ENCODE results near the gene CMTM6.
"Not testable (repeated sequence)": the region's sequence is repeated elsewhere in the genome, so short reads cannot be mapped to it uniquely, and the experiment has no call there.

CMTM6 gene

DNA sequence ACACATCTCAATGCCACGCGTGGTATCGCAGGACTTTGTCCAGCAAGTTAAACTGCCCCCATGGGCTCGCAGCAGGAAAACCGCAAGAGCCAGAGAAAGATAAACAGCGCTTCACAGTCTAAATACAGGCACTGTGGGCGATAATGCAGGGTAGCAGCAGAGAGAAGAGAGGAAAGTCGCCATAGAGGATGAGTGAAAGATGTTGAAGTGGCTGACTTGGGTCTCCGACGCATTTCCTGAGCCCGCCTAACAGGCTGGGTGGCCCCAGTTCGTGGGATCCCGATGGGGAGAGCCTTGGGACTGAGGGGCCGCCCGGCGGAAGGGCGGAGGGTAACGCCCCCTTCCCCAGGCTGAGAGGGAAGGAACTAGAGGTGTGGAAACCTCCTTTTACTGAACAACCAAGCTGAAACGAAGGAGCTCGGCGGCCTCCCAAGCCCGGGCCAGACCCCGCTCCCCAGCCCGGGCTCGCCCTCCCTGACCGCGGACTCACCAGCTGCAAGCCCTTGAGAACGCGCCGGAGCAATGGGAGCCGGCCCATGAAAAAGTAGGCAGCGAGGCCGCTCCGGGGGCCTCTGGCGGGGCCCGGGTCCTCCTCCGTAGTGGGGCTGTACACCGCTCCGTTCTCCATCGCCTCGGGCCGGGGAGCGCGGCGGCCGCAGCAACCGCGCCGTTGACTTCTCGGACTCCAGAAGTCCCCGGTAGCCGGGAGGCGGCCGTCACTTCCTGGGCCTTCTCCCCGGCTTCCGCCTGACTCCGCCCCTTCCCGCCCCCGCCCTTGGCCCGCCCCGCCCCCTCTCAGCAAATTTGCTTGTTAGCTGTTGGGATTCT lies at the start of gene CMTM6:
Gene CMTM6 (minus strand): TSS at position 735 of the 828 bp plus-strand sequence. CDS start 107 bp downstream, at position 628.
- DNase-seq: peak; percentile 41

GRCh38 chr3:32552013-32552412 lies 49.4 kb upstream of the CMTM6 start:
- DNase-seq: no peak

DNA sequence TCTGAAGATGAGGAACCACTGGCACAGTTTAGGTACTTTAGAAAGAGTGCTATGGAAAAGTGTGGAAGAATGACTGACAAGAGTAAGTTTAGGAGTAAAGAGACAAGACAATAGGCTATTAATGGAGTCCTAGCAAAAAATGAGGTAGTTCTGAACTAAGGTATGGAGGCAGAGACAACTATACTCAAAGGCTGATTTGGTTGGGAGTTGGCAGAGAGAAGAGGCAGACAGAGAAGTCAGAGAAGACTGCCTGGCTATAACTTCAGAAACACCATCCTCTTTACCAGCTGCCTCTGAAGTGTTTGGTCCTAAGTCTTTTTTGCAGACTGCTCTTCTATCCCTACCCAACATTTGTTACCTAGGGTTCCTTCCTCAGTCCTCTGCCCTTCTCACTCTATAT lies 48.8 kb upstream of the CMTM6 start:
- no peak for DNase-seq

- no peak for DNase-seq
Measured at GRCh38 chr3:32551087-32551486, 48.4 kb upstream of the CMTM6 start.

GRCh38 chr3:32545305-32545704 lies 42.7 kb upstream of the CMTM6 start:
- no peak for DNase-seq

- no peak for DNase-seq
Measured at GRCh38 chr3:32544894-32545293, 42.2 kb upstream of the CMTM6 start.

GRCh38 chr3:32542807-32543206 lies 40.2 kb upstream of the CMTM6 start:
- DNase-seq: no peak

GRCh38 chr3:32540899-32541298 lies 38.2 kb upstream of the CMTM6 start:
- no peak for DNase-seq

DNA sequence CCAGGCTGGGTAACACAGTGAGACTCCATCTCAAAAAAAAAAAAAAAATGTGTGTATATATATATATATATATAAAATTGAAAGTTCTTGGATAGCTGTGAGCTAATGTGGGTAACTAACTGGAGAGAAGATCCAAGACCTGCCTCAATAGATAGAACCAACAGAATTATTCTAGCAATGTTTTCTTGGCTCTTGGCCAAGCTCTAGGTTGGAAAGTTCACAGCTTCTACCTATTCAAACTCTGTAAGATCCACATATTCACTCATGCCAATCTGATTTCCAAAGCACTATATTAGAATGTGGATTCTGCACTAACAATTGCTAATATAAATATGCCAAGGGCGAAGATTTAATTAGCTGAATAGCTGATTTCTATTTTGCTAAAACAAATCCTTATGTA lies 29.8 kb upstream of the CMTM6 start:
- DNase-seq: no peak

GRCh38 chr3:32531010-32531647 lies 28.5 kb upstream of the CMTM6 start:
- no peak for DNase-seq

DNA sequence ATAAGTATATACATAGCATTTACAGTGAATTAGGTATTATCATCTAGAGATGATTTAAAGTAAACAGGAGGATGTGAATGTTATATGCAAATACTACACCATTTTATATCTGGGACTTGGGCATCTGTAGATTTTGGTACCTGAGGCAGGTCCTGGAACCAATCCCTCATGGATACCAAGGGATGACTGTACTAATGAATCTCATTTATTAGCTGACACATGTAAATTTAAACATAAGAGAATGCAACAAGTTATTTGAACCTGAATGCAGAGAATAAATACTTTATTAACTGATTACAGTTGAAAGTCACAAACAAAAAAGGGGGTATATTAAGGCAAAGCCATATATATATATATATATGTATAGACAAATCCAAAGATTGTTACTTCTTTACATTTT lies 23.1 kb upstream of the CMTM6 start:
- no peak for DNase-seq

- DNase-seq: no peak
Measured at GRCh38 chr3:32522682-32523081, 20.0 kb upstream of the CMTM6 start.

- DNase-seq: not testable (repeated sequence)
Measured at GRCh38 chr3:32518921-32519320, 16.3 kb upstream of the CMTM6 start.

GRCh38 chr3:32516751-32517150 lies 14.1 kb upstream of the CMTM6 start:
- not testable (repeated sequence) for DNase-seq

DNA sequence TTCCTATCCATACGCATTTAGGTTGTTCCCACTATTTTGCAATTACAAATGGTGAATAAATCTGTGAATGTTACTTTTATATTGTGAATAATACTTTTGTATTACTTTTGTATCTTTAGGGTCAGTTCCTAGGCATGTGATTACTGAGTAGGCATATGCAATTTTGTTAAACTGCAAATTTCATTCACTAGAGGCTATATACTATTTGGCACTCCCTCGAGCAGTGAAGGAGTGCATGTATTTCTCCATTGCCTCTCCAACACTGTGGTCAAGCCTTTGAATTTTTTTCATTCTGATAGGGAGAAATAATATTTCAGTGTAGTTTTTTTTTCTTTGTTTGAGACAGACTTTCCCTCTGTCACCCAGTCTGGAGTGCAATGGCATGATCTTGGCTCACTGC lies 8.4 kb upstream of the CMTM6 start:
- no peak for DNase-seq

DNA sequence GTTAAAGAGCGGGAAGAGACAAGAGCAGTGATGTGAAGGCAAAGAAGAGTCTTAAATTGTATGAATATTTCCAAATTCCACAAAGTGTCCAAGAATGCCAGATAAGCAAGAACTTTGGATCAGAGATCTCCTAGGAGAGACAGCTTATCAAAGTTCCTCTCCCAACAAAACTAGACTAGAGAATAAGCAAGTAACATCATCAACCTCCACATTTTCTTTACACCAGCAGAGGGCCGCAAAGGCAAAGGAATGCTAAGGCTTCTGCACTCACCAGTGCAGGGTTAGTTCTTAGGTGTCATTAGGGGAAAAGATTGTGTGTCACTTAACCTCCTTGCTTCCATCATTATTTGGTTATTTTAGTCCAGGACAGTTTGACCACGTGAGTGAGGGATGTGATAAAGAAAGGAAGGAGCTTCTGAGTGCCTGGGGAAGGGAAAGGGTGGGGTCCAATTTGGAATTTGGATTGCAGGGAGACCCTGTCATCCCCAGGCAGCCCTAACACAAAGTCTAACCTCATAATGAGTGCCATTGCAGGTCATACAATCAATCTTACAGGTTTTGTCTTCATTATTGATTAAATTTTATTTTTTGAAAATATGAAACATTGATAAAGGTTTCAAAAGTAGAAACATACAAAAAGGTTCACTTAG lies 7.5 kb upstream of the CMTM6 start:
- peak; percentile 21 for DNase-seq

GRCh38 chr3:32508711-32509110 lies 6.1 kb upstream of the CMTM6 start:
- DNase-seq: no peak

DNA sequence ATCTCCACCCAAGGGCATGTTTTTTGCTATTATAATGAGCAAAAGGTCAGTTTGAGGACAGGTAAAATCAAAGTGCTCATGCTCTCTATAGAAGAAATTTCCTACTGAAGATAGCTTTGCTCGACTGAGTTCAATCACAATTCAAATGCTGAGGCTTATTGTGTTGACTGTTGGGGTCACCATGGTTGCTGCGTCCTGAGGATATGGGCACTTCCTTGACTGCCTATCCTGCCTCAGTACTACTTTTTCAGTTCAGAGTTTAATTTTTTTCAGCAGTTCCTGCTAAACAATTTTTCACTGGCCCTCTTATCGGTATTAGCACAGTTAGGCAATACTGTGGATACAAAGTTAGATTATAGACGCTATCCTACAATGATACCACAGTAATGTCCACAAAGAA lies 3.8 kb upstream of the CMTM6 start:
- DNase-seq: no peak

- no peak for DNase-seq
Measured at GRCh38 chr3:32502946-32503286, 264 bp upstream of the CMTM6 start.

- DNase-seq: no peak
Measured at GRCh38 chr3:32501783-32502117, 902 bp downstream of the CMTM6 start.

DNA sequence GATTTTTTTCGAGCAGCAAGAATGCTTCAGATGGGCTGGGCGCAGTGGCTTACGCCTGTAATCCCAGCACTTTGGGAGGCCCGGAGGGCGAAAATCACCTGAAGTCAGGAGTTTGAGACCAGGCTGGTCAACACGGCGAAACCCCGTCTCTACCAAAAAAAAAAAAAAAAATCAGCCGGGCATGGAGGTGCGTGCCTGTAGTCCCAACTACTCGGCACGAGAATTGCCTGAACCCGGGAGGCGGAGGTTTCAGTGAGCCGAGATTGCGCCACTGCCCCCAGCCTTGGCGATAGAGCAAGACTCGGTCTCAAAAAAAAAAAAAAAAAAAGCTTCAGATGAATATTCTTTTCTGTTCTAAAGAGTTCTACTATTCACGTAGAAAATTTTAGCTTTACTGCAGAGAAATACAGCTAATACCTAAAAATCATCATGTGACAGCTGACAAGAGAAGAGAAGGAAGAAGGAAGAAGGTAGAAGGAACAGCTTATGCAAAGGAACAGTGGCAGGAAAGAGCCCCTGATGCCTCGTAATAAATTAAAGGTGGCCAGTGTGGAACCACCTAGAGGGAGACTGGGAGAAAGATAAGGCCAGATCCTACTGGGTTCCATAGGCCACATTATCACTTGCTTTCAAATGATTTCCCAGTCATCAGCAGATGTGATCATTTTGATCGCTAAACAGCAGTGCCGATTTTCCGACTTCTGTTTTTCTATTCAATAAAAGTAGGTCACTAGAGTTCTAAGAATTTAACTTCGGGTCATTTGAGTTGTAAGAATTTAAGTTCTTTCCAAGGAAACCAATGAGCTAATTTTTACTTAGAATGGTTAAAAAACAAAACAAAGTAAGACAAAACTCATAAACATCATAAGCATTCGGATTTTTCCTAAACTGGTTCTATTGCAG lies 1.5 kb downstream of the CMTM6 start:
- no peak for DNase-seq

DNA sequence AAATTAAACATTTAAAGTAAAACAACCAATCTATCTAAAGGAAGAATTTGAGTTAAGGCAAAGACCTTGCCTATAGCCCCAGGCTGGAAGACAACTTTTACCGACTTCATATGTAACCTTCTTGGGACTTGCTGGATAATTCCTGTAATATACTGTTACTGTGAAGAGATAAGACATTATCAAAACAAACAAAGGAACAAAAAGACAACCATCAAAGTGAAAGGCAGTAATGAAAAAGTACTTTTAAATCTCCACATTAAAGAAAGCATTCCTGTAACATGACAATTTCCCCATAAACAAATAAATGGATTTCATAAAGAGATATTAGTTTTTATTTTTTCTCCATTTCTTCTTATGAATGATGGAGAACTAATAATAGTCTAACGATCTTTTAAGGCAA lies 2.4 kb downstream of the CMTM6 start:
- DNase-seq: no peak

GRCh38 chr3:32499585-32499984 lies 3.1 kb downstream of the CMTM6 start:
- no peak for DNase-seq

Measured in NCI-H748 treated with DMSO at 0.1 percent for 48 hours (cell line).